Cerebellar cortex (tissue), 1 donor: ENCODE results near the gene HYAL3.
A peak's percentile ranks its signal among the peaks of the same experiment; 100 is the strongest.
"Not testable (repeated sequence)": the region's sequence is repeated elsewhere in the genome, so short reads cannot be mapped to it uniquely, and the experiment has no call there.

Experiments used
- DNase-seq: peaks from one replicate; pipeline ENCODE4 v3.0.0-alpha.2; 2015; ENCODE audit warnings: low spot score

The HYAL3 gene

GRCh38 chr3:50290161-50290641 is 9.0 kb downstream of the HYAL3 start:
- no peak for DNase-seq

DNA sequence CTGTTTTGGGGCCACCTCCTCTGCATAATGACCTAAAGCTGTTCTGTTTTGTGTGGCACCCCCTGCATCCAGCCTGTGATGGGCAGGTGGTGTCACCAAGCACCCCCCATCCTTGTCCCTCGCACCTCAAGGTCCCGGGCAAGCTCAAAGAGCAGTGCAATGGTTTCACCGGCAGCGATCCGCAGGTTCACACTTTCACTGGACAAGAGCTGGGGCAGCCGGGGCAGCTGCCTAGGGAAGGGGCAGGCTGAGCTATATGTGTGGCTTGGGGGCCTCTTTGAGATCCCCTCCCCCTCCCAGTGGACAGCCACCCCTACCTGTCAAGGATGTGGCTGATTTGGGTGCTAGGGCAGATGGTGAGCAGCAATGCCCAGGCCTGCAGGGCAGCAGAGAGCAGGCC is 10.1 kb downstream of the HYAL3 start:
- no peak for DNase-seq

- DNase-seq = no peak
Observed at GRCh38 chr3:50288387-50289007, 10.7 kb downstream of the HYAL3 start.

GRCh38 chr3:50287262-50287661 is 11.9 kb downstream of the HYAL3 start:
- DNase-seq = no peak

- DNase-seq = no peak
Observed at GRCh38 chr3:50286322-50287227, 12.6 kb downstream of the HYAL3 start.

DNA sequence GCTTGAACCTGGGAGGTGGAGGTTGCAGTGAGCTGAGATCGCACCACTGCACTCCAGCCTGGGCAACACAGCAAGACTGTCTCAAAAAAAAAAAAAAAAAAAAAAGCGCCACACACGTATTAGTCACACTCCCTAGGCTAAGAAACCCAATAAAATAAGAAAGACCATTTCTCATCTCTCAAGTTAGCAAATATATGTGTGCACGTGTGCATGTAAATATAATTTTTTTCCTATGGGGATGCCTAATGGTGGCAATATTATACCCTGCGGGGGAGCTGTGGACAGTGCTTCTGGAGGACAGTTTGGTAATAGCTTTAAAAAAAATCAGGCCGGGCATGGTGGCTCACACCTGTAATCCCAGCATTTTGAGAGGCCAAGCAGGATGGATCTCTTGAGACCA is 15.1 kb downstream of the HYAL3 start:
- DNase-seq = not testable (repeated sequence)

- no peak for DNase-seq
Observed at GRCh38 chr3:50279255-50280016, 19.8 kb downstream of the HYAL3 start.

DNA sequence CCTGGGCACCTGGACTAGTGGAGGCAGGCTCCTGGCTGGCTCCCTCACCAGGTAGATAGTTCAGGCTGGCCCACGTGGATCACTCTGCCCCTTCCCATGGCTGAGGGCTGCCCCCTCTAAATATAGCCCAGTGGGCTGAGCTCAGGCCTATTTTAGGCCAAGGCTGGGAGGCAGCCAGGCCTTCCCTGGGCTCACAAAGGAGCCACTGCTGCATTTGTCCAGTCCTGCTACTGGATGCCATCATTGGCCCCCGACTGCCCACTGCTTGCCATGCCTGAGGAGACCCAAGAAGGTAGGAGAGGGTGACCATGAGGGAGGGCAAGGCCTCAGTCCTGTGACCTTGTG is 20.4 kb downstream of the HYAL3 start, which contains the start of gene LSMEM2:
LSMEM2 (plus strand) TSS at position 208 of the 345 bp plus-strand sequence; CDS start at position 235, 27 bp downstream.
- no peak for DNase-seq

GRCh38 chr3:50278123-50278879 is 20.9 kb downstream of the HYAL3 start:
- DNase-seq = no peak

DNA sequence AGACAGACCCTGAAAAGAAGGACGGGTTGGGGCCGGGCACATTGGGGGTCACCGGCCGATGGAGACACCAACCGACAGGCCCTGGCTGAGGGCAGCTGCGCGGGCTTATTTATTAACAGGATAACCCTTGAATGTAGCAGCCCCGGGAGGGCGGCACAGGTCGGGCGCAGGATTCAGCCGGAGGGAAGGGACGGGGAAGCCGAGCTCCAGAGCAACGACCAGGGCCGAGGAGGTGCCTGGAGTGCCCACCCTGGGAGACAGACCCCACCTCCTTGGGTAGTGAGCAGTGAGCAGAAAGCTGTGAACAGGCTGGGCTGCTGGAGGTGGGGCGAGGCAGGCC is 22.5 kb downstream of the HYAL3 start:
- no peak for DNase-seq

DNA sequence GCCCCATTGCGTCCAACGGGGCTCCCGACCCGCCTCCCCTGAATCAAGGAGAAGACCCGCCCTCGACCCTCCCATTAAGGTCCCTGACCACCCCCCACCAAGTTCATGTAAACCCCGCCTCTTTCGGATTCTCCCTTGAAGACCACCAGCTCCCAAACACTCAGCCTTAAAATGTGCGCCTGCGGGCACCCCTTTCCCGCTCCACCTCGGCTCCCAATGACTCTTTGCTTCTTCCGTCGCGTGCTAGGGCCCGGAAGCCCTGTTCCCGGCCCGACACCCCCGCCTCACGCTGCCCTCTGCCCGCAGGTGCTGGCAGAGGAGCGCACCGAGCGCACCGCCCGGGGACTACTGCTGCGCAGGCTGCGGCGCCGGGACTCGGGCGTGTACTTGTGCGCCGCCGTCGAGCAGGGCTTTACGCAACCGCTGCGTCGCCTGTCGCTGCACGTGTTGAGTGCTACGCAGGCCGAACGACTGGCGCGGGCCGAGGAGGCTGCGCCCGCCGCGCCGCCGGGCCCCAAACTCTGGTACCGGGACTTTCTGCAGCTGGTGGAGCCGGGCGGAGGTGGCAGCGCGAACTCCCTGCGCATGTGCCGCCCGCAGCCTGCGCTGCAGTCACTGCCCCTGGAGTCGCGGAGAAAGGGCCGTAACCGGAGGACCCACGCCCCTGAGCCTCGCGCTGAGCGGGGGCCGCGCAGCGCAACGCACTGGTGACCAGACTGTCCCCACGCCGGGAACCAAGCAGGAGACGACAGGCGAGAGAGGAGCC is 23.0 kb downstream of the HYAL3 start:
- DNase-seq = no peak

GRCh38 chr3:50275141-50275995 is 23.8 kb downstream of the HYAL3 start:
- no peak for DNase-seq

GRCh38 chr3:50274371-50275104 is 24.7 kb downstream of the HYAL3 start:
- DNase-seq = peak; percentile 68

DNA sequence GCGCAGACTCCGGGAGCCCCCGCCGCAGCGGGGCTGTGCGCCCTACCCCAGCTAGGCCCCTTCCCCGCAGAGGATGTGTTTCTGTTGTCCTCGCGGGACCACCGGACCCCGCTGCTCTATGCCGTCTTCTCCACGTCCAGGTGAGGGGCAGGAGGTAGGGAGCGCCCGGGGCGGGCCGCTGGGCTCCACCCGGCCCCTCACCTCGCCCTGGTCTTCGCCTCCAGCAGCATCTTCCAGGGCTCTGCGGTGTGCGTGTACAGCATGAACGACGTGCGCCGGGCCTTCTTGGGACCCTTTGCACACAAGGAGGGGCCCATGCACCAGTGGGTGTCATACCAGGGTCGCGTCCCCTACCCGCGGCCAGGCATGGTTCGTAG is 25.5 kb downstream of the HYAL3 start:
- DNase-seq = no peak

- DNase-seq = peak; percentile 83
Observed at GRCh38 chr3:50272911-50273688, 26.1 kb downstream of the HYAL3 start.

DNA sequence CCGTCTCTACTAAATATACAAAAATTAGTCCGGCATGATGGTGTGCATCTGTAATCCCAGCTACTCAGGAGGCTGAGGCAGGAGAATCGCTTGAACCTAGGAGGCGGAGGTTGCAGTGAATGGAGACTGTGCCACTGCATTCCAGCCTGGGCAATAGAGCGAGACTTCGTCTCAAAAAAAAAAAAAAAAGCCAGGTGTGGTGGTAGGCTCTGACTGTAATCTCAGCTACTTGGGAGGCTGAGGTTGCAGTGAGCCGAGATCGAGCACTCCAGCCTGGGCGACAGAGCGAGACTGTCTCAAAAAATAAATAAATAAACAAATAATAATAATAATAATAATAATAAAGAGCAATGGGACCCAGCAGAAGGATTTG is 26.7 kb downstream of the HYAL3 start:
- DNase-seq = not testable (repeated sequence)

DNA sequence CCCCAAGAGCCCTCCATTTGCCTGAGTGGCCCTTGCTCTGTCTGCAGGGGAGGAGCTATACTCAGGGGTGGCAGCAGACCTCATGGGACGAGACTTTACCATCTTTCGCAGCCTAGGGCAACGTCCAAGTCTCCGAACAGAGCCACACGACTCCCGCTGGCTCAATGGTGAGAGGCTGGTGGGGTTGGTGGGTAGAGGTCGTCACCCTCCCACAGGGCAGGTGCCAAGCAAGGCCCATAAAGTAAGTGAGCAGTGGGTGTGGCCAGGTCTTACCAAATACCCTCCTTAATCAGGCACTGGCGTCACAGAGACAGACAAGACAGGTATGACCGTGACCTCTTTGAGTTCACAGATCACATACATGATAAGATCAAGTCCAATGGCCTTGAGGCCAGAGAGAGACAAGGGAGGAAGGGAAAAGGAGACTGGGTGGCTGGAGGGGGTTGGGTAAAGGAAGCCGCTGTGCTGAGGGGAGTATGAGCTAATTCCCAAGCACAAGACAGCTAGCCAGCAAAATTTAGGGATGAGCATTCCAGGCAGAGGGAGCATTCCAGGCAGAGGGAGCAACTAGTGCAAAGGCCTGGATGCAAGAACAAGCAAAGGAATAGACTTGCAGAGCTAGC is 27.8 kb downstream of the HYAL3 start:
- no peak for DNase-seq
